GM06990 (cell line): Measurements from ENCODE around the gene ILF2.

Experiments
- DNase-seq: peaks from one replicate; pipeline ENCODE4 v3.0.0-alpha.2; 2011; ENCODE audit not compliant: insufficient read length; ENCODE audit errors: extremely low read depth
- H3K27me3 ChIP-seq: replicated peaks from 2 replicates; pipeline ENCODE4 v1.6.0; 2011; ENCODE audit warnings: low read length; ENCODE audit not compliant: control insufficient read depth, insufficient read depth
- H3K36me3 ChIP-seq: 2 replicates; pipeline ENCODE4 v1.5.1; 2011; ENCODE audit warnings: low read length; ENCODE audit not compliant: control insufficient read depth, insufficient read depth
- H3K4me3 ChIP-seq: replicated peaks from 2 replicates; pipeline ENCODE4 v1.5.1; 2011; ENCODE audit warnings: low read depth, mild to moderate bottlenecking, control low read depth, low read length
- CTCF ChIP-seq: IDR thresholded peaks from 2 replicates; pipeline ENCODE4 v1.5.1; 2011; ENCODE audit warnings: low read length, control low read depth, mild to moderate bottlenecking, inconsistent platforms; ENCODE audit not compliant: insufficient read depth, poor library complexity, severe bottlenecking

Gene ILF2

GRCh38 chr1:153688736-153689328 lies 18.0 kb upstream of the ILF2 start:
- H3K27me3 ChIP-seq: peaks cover 1% of the 10 kb centered on the region
- DNase-seq: no peak
- no peak overlapping the region for H3K4me3 ChIP-seq
- TF ChIP-seq CTCF: no peak
- H3K36me3 ChIP-seq: no peaks in the 10 kb centered on the region

- no peak for DNase-seq
- Histone ChIP-seq H3K36me3 (no peaks in the 10 kb centered on the region), H3K27me3 (peaks cover 1% of the 10 kb centered on the region), H3K4me3 (no peak overlapping the region)
- no peak for TF ChIP-seq CTCF
Measured at GRCh38 chr1:153688276-153688675, 17.5 kb upstream of the ILF2 start.

DNA sequence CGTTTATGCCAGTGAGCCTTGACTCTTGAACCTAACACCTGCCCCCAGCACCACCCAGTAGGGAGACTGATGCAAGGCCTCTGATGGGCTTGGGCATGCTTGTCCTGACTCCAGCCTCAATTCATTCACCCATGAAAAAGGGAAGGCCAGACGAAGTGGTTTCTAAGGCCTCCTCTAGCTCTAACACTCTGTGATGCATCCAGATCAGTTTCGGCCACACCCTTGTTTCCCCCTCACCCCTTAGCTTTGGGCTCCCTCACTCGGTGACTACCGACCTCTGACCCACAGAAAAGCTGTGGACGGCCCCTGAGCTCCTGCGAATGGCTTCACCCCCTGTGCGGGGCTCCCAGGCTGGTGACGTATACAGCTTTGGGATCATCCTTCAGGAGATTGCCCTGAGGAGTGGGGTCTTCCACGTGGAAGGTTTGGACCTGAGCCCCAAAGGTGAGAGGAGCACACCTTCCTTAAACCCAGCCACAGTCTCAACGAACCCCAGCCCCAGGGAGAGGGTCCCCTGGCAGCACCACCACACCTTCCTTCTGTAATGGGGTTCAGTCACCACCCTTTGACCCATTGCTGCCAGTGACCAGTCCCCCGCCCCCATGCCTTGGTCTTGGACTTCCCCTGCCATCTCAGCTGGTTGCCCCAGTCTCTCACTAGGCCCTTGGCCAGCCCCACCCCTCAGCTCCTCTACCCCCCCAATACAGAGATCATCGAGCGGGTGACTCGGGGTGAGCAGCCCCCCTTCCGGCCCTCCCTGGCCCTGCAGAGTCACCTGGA lies 16.7 kb upstream of the ILF2 start:
- DNase-seq: no peak
- no peak for TF ChIP-seq CTCF
- Histone ChIP-seq H3K36me3 (no peaks in the 10 kb centered on the region), H3K4me3 (no peak overlapping the region), H3K27me3 (peaks cover 1% of the 10 kb centered on the region)

- no peaks in the 10 kb centered on the region for H3K36me3 ChIP-seq
- H3K27me3 ChIP-seq: peaks cover 1% of the 10 kb centered on the region
- no peak for DNase-seq
- TF ChIP-seq CTCF: no peak
- no peak overlapping the region for H3K4me3 ChIP-seq
Measured at GRCh38 chr1:153685544-153686340, 14.9 kb upstream of the ILF2 start.

- no peak for TF ChIP-seq CTCF
- DNase-seq: no peak
- Histone ChIP-seq H3K4me3 (no peak overlapping the region), H3K36me3 (no peaks in the 10 kb centered on the region), H3K27me3 (peaks cover 1% of the 10 kb centered on the region)
Measured at GRCh38 chr1:153684892-153685291, 14.1 kb upstream of the ILF2 start.
